K562 (cell line): ENCODE results near the gene AIDA. TPM values are rescaled to one million over a fixed set of nuclear protein-coding genes. Genes with fewer than 3 reads are reported as not detected.
A peak's percentile ranks its signal among the peaks of the same experiment; 100 is the strongest.

Source experiments
- MAZ ChIP-seq, 2 experiments: fragments of 450-650 bp in 1 of 2; sonication (generic) in 1 of 2; formaldehyde crosslinking; IDR thresholded peaks in 1 of 2; conservative IDR thresholded peaks in 1 of 2; 2 replicates each; pipeline versions ENCODE4 v1.4.0 to v1.5.0; 2020; ENCODE audit warnings: mild to moderate bottlenecking in 1 of 2, missing genetic modification reagents in 1 of 2
- RBM25 ChIP-seq: fragments of 200-400 bp; formaldehyde crosslinking; IDR thresholded peaks from 2 replicates; pipeline ENCODE4 v1.6.1; 2018; ENCODE audit warnings: low read length, low read depth, moderate library complexity; ENCODE audit not compliant: severe bottlenecking
- SMAD4 ChIP-seq: fragments of 250-450 bp; sonication (Bioruptor Pico); conservative IDR thresholded peaks from 2 replicates; pipeline ENCODE4 v1.8.0; 2021; ENCODE audit warnings: inconsistent platforms, mild to moderate bottlenecking, moderate library complexity
- ZBTB40 ChIP-seq, 2 experiments: fragments of 450-650 bp in 1 of 2; sonication (generic) in 1 of 2; formaldehyde crosslinking in 1 of 2; IDR thresholded peaks; 2 replicates each; pipeline versions ENCODE4 v1.7.1 to v1.9.0; 2016 to 2022; ENCODE audit warnings: inconsistent platforms in 1 of 2, mild to moderate bottlenecking in 1 of 2, missing genetic modification reagents in 1 of 2
- ZNF263 ChIP-seq: sonication (generic); formaldehyde crosslinking; IDR thresholded peaks from 2 replicates; pipeline ENCODE4 v1.8.0; 2022; ENCODE audit warnings: mild to moderate bottlenecking, missing genetic modification reagents, borderline replicate concordance
- ZNF318 ChIP-seq, 2 experiments: fragments of 450-650 bp; IDR thresholded peaks; 2 replicates each; pipeline ENCODE4 v1.6.1; 2016; ENCODE audit warnings: mild to moderate bottlenecking in 2 of 2, borderline replicate concordance in 1 of 2, low read depth in 1 of 2, moderate library complexity in 1 of 2
- ZNF79 ChIP-seq: fragments of 250-450 bp; sonication (Bioruptor Pico); IDR thresholded peaks from 2 replicates; pipeline ENCODE4 v1.4.0; 2020; ENCODE audit warnings: low read depth, mild to moderate bottlenecking, moderate library complexity
- polyA plus RNA-seq, 8 experiments: library from polyadenylated mRNA; depleted of rRNA in 4 of 8; stranded (reverse) in 5 of 8; unstranded in 3 of 8; fragments of >200 nt; fragmentation: Nextera tagmentation in 2 of 8; fragmentation: Illumina TruSeq in 1 of 8; extraction: Ambion mirVana in 2 of 8; extraction: Trizol in 1 of 8; gene quantifications; 2 replicates each; pipeline versions ENCODE4 v1.2.1 to v1.2.3, GENCODE V29; 2011 to 2014; ENCODE audit warnings: inconsistent platforms in 1 of 8, missing spikeins in 1 of 8
- total RNA-seq, 7 experiments: library from RNA; depleted of rRNA in 6 of 7; stranded (reverse); fragments of >200 nt in 6 of 7; fragmentation: Illumina TruSeq in 2 of 7; extraction: Trizol in 2 of 7; gene quantifications; 2 replicates each; pipeline versions ENCODE4 v1.2.1 to v1.2.3, GENCODE V29; 2011 to 2021; ENCODE audit warnings: low replicate concordance in 1 of 7

AIDA gene
- total and polyA plus RNA-seq, 9 of the 15 experiments (the other 6 are each of a cell fraction or from before 2014, with no cell fraction given) = 18.2 to 77.9 (median 24.9) TPM

GRCh38 chr1:222712253-222713090, at the start of gene AIDA, which contains the start of gene BROX (continued):
- no peak for TF ChIP-seq ZNF318 (IDR thresholded peaks at IDR 0.05; ENCODE audit: borderline replicate concordance in 1 of 2, low read depth in 1 of 2)
- TF ChIP-seq RBM25 = no peak
- no peak; the same call in 1 of the 2 replicates for TF ChIP-seq ZNF263
- TF ChIP-seq ZNF79 (CRISPR knock-in tag) = no peak
- TF ChIP-seq MAZ (CRISPR knock-in tag; conservative IDR thresholded peaks at IDR 0.05 in 1 of 2, IDR thresholded peaks at IDR 0.05 in 1 of 2) = peak in 1 of 2 experiments; percentile 69; a peak in 3 of 4 replicates
- TF ChIP-seq ZBTB40 (IDR thresholded peaks at IDR 0.05) = no peak
- TF ChIP-seq ZBTB40 (CRISPR knock-in tag; IDR thresholded peaks at IDR 0.05) = no peak
- peak; percentile 54 for TF ChIP-seq SMAD4 (CRISPR knock-in tag)
